Activated T-cell treated with anti-CD3 and anti-CD28 coated beads for 24 hours (primary cell): ENCODE results near the gene CHCHD6.

ENCODE experiments used
- DNase-seq: peaks from one replicate; pipeline ENCODE4 v3.0.0-alpha.2; 2020; ENCODE audit warnings: low read depth

Gene CHCHD6, protein sequence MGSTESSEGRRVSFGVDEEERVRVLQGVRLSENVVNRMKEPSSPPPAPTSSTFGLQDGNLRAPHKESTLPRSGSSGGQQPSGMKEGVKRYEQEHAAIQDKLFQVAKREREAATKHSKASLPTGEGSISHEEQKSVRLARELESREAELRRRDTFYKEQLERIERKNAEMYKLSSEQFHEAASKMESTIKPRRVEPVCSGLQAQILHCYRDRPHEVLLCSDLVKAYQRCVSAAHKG

DNA sequence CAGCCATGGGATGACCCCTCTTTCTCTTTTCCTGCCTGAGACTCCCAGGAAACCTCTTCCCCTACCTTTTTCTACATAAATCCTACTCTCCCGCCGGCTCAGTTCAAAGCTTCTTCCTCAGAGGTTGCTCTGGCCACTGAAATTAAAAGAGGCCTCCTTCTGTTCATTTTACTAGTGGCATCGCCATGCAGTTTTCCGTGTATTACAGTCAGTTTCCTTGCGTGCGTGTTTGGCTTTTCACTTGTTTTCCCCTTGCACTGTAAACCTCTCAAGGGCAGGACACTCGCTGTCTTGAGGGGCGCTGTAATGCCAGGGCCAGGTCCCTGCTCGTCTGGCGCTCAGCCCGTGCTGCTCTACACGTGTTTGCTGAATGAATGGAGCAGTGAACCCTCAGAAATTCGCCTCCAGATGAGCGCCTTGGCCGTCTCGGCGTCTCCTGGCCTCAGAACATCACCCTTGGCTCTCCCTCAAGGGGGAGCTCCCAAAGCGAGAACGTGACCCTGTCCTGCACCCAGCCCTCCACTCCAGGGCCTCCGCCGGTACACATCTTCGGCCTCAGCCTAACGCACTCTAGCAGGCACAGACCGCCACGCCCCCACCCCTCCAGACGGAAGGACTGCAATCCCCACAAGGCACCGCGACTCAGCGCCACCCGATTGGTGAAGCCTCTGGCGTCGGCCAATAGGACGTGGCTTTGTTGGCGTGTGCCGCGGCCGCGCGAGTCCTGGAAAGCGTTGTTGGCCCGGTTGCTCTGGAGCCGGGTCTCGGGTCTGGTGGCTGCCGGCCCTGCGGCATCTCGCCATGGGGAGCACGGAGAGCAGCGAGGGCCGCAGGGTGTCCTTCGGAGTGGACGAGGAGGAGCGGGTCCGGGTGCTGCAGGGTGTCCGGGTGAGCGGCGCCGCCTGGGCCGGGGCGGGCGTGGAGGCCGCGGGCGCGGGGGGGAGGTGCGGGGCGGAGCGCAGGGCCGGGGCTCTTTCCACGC, at the start of gene CHCHD6:
Gene CHCHD6, plus strand, starts transcription at position 729 of the 982 bp plus-strand sequence. Its CDS starts 73 bp downstream, at position 802.
- peak; percentile 94 for DNase-seq

DNA sequence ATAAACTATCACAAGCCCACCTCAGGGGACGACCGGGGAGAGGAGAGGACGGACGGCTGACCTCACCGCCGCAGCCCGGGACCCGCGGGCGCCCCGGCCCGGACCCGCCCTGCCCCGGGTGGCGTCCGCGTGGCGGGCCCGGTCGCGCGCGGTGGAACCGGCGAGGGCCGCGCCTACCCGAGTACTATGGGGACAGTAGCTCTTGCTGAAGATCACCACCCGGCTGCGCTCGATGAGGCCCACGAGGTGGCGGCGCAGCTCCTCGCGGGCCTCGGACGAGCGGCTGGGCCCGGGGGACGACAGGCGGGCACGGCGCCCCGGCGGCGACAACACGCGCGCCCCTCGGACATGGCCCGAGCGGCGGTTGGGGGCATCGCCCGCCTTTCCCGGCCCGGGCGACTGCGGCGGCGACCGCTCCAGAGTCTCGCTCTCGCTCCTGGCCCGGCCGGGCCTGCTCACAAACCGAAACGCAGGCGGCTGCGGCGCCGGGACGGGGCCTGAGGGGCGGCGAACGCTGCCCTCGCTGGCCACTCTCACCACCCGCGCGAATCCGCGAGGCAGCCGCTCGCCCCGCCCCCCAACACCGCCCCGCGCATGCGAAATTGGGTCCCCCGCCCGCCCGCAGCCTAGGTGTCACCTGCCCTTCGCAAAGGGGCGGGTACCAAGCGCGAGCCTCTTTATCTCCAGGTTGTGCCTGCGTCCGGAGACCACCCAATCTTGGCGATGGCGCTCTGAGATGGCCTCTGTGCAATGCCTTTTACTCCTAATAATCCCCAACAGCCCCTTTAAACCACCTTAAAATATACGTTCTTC, 49.3 kb upstream of the CHCHD6 start, which contains the start of gene TXNRD3:
Gene TXNRD3, minus strand, starts transcription at position 554 of the 813 bp plus-strand sequence.
- DNase-seq = peak; percentile 70

DNA sequence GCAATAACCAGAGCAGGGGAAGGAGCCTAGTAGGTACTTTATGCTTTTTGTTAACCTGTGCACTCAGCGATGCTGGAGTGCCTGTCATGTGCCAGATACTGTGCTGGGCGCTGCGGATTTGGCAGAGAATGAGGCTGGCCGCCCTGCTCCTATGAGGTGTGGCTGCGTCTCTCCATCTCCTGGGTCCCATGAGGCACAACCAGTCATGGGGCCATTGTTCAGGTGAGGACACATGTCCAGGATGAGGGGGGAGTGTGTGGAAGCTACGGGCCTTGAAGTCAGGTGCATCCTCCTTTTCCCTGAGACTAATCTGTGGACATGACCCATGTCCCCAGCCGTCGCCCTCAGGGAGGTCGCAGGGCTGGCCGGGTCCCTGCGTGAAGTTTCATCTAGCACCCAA, 48.2 kb upstream of the CHCHD6 start:
- no peak for DNase-seq

DNA sequence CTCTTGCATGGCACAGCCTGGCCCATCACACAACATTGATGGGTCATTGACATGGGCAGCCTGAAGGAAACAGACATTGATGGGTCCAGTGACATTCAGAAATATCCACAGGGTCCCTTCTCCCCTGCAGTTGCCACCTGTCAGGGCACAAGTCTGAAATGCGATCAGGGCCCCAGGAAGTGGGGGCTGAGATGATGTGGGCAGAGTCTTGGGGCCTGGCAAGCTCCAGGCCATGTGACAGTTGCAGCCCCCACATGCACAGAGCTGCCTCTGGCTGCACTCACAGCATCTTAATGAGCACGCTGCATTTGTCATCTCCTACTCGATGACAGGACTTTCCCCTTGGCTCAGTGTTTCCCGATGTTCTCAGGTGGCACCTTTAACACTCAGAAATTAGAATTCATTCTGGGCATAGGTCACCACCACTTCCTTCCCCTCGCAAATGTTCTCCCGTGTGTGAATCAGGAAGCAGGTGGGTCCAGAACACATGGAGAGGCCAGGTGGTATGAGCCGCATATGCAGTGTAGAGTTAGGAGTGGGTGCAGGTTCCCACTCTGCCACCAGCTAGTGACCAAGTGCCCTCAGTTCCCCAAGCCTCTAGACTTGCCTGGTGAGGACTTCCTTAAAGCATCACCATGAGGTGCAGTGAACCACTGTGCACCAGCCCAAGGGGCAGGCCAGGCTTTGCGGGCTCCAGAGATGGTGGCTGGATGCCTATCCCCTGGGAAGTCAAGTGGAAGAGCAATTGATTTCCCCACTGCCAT, 47.5 kb upstream of the CHCHD6 start:
- no peak for DNase-seq

DNA sequence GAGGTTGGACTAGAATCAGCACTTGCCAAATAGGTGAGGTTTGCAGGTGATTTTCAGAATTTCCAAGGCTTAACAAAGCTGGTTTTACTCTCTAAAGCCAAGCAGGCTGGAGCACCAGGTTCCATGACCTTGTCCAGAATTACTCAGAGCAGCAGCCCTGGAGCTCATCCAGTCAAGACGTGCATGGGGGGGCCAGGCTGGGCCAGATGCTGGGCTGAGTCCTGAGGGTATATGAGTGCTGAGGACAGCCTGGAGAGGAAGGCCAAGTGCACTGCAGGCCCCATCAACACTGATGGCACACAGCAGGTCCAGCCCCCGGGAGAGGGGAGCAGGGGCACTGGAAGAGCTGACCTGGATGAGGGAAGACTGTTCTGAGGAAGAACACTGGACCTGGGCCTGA, 46.1 kb upstream of the CHCHD6 start:
- no peak for DNase-seq

DNA sequence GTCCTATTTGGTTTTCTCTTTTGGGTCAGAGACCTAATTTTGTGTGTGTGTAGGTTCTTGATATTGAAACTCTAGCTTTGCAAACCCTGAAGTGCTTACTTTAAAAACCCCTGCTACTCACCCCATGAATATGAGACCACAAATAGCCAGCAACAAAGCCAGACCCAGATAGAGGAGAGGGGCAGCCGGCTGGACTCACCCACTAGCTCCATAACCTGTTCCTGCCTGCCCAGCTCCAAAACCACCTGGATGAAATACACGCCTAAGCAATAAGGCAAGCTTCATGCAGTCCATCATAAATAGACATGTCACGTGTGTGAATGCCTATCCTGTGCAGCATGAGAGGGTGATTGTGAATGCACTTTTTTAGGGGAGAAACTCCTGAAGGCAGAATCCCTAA, 45.5 kb upstream of the CHCHD6 start:
- no peak for DNase-seq

DNA sequence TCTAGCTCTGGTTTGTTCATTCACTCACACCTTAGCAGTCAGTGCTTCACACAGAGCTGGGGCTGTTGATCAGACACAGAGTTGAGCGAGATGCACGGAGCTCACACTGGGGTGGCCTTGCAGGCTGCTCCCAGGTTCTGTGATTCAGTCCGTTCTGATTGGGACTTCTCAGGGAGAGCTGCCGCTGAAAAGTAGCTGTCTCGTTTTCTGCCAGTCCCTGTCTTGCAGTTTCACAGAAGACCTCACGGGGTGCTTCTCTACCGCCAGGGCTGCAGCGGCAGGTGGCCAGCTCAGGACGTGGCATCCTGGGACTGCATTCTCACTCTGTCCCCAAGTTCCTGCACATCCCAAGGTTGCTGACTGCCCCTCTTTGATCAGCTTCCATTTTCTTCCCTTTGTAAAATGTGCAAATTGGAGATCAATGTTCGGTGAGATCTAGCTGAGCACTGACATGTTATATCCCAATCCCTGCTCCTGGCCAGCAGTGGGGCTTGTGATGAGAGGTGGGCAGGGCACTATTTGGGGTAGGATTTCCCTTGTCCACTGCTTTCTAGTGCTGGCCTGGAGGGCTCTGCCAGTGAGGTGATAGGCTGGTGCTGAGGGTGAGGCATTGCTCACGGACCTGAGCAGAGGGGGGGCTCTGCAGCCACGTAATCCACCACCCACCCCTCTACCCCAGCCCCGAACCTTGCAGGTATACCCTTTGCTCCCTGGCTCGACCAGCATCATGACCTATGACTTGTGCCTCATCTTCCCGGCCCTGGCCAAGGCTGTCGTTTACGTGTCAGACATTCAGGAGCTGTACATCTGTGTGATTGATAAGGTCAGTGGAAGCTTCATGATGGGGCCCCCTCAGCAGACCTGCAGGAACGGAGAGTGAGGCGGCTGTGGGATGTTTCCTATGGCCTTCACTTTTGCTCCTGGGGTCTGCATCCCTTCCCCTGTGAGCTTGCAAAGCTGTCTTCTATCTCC, 43.8 kb upstream of the CHCHD6 start:
- no peak for DNase-seq

DNA sequence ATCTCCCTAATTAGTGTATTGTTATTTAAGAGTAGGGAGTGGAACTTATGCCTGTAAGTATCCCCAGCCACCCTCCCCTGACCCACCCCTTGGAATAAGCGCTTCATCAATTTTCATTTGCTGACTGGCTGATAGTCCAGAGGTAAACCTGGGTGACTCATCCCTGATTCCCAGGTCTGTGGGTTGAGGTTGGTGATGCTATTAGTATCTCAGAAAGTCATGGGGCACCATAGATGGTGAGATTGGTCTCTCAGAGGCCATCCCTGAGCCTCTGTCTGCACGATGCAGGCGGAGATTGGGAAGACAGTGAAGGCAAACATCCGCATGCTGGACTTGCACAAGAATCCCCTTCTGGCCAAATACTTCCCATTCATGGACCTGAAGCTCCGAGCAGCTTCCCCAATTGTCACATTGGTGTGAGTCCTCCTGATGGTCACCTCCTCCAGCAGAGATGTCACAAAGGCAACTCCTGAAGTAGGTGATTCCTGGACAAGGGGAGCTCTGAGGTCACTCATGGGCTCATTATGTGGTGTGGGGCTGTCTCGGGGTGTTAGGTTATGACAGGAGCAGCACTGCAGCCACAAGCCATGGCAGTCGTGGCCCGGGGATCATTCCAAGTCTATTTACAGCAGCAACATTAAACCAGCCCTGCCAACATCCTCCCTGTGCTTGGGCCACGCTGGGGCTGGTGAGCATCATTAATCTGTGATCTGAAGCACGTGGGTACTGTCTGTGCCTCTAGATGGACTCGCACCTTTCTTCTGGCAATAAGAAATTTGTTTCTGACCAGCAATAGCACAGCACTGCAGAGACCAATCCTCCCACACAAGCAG, 42.3 kb upstream of the CHCHD6 start:
- DNase-seq = no peak

DNA sequence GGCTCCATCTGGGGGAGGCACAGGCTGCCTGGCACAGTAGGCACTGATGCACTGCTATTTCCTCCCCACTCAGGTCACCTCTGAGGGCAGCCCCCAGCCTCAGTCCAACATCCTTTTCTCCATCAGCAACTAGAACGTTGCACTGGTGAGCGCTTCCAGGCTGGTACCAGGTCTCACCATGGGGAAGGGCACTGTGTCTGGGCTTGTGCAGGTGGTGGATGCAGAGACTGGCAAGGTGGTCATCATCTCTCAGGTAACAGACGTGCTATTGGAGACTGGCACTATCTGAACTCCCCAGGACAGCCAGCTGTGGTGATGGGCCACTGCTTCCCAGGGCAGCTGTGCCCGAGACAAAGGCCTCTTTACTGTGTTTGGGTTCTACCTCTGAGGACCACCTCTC, 40.8 kb upstream of the CHCHD6 start:
- no peak for DNase-seq

DNA sequence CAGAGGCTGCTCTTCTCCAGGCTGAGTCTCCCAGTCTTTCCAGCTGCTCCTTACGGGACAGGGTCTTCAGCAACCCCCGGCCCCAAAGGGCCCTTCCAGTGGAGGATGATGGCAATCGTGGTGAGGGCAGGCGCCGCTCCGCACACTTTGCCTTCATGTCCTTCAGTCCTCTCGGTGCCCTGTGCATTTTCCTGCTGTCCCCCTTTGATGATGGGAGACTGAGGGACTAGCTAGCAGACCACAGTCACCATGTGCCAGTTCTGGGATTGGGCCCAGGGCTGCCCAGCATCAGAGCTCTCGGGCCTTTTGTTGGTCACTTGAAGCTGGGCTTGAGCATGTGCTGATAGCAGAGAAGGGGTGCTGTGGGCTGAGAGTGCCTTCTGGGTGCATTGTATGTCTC, 40.3 kb upstream of the CHCHD6 start:
- DNase-seq = no peak

DNA sequence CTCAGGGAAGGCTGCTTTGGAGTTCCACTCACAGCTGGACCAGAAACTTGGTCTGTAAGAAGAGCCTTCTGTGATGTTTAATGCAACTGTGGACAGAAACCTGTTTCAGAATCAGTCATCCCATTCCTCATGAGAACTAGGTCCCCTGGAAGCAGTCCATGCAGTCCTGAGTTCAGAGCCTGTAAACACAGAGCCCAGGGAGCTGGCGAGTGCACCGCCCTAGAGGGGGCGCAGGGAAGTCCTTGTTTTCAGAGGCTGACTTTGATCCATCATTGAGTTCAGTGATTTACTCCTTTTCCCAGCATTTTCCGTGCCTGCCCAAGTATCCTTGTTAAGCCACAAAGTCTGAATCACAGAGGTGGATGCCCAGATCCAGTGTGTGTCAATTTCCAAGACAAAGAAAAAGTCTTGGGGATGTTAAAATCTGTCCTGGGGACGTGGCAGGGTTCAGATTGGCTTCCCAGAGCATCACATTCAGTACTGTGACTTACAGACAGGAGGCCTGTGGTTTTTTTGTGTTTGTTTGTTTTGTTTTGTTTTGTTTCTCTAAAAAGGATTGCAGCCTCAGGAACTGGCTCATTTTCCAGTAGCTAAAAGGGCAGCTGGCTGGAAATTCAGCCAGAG, 39.3 kb upstream of the CHCHD6 start:
- no peak for DNase-seq

DNA sequence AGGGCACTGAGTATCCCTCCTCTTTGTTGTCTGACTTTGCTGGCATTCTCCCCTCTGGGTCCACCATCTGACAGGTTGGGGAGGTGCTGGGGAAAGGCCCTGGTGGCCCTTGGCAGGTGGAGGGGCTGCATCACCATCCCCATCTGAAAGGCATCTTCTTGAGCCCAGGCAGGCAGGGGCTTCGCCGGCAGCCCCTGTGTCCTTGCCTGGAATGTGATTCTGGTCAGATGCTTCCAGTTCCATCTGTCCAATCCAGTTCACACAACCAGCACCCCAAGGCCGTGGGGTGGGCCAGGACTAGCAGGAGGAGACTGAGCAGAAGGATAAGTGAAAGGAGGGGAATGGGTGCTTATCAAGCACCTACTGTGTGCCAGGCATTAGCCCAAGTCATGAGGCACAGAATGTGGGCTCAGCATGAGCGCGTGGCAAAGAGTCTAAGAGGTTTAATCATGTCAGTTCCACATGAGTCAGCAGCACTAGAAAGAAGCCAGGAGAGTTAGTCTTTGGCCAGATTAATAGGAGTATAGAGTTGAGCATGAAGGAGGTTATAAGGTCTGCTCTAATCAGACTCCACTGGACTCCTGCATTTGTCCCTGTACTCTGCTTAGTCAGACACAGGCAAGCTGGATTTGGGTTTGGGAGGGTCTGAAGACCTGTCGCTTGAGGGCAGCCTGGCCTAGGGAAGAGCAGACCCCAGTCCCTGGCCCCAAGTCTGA, 38.7 kb upstream of the CHCHD6 start:
- DNase-seq = no peak

DNA sequence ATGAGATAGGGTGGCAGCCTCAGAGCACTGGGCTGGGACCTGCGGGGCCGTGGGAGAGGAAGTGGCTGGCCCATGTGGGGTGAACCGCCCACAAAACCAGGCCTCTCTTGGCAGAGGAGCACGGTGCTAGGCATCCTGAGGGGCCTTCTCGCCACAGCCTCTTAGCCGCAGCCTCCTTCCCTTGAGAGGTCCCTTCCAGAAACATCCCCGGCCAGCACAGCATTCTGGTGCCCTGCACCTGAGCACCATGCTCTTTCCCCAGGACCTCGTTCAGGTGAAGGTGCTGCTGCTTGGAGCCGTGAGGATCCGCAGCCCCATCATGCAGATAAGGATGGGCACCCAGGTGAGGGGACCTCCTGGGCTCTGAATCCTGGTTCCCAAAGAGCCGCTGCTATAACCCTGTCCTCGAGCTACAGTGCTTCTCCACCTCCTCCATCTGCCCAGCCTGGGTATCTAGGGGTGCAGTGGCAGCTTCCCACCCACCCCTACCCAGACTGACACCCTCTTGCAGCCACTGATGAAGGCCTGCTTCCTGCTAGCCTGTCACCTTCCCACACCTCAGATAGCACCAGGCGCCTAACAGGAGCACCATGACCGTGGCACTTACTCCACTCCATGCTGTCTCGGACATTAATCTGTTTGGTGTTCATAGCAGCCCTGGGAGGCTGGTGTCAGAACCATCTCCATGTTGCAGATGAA, 37.9 kb upstream of the CHCHD6 start:
- DNase-seq = no peak

DNA sequence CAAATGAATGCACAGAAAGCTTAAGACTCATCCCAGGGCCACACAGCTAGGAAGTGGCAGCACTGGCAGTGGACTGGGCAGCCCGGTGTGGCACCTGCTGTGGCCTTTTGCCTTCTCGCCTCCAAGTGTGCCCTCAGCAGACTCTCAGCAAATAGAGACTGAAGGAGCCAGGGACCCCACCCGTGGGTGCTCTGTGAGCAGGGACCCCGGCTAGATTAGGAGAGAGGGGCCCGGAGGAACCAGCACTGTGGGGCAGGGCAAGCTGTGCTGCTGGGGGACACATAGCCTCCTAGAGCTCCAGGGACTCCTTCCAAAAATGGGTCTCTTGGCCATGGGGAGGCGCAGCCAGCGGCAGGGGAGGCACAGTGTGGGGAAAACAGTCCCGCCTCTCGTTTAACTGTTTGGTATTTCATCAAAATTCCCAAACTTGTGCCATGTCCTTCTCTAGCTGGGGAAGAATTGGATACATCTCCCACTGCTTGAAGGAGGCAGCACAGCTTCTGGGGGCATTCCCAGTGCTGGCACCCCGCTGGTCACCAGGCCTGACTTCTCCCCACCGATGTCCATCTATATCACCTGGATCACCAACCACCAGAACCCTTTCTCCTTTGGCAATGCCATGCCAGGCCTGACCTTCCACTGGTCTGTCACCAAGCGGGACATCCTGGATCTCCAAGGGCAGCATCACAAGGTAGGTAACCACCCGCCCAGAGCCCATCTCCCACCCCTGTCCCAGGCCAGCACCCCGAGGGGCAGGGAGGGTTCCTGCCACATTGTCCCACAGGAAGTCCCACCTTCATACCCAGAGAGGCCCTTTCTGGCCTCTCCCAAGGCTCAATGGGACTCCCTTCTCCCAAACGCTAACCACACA, 37.1 kb upstream of the CHCHD6 start:
- no peak for DNase-seq

DNA sequence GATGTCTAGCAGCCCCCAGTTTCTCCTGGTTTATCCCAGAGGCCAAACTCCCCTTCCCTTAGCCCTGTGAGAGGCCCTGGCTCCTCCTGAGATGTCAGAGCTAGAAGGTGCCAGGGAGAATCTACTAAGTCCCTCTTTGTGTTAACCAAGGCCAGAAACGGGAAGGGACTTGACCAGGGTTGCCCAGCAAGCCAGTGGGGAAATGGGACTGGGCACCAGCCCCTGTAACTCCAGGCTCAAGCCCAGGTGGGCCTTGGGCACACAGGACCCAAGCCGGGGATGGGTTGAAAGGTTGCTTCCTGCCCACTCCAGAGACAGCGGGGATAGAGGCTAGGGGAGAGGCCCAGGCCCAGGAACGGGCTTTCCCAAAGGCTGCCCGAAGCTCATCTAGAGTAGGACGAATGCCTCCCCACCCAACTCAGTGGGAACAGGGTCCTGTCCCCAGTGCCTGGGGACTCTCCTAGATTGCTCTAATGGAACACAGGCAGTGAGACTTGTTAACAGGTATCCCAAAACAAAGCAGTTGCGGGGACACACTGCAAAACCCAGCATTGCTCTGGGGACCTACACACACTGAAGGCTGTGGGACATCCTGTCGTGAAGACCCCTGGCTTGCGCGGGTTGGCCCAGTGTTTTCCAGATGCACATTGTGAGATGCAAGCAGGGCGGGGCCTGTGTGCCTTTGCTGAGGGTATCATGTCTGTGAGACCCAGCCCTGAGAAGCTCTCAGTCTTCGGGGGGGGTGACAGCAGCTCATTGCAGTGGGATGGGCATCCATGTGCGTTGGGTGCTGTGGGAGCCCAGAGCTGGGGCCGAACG, 36.2 kb upstream of the CHCHD6 start:
- no peak for DNase-seq
